Fibroblast of mammary gland (primary cell): ENCODE results near the gene OTUD5.

Experiments used
- DNase-seq: peaks from one replicate; pipeline ENCODE4 v3.0.0-alpha.2; 2010; ENCODE audit warnings: low read depth
- H3K4me3 ChIP-seq: 2 replicates; pipeline ENCODE4 v1.5.1; 2011; ENCODE audit warnings: low read depth, mild to moderate bottlenecking, low read length, moderate library complexity; ENCODE audit not compliant: control insufficient read depth
- CTCF ChIP-seq: conservative IDR thresholded peaks from 2 replicates; pipeline ENCODE4 v1.5.1; 2011; ENCODE audit warnings: low read depth, low read length, inconsistent platforms; ENCODE audit not compliant: control insufficient read depth, insufficient read depth

OTUD5 gene

GRCh38 chrX:48904180-48904579 lies 53.2 kb downstream of the OTUD5 start:
- no peak overlapping the region for H3K4me3 ChIP-seq
- TF ChIP-seq CTCF: no peak
- no peak for DNase-seq

- TF ChIP-seq CTCF: no peak
- no peak for DNase-seq
- H3K4me3 ChIP-seq: no peak overlapping the region
Observed at GRCh38 chrX:48903290-48903689, 54.1 kb downstream of the OTUD5 start.

- no peak for DNase-seq
- H3K4me3 ChIP-seq: no peak overlapping the region
- TF ChIP-seq CTCF: no peak
Observed at GRCh38 chrX:48902776-48903175, 54.6 kb downstream of the OTUD5 start.

GRCh38 chrX:48902135-48902534 lies 55.3 kb downstream of the OTUD5 start:
- no peak overlapping the region for H3K4me3 ChIP-seq
- no peak for TF ChIP-seq CTCF
- DNase-seq: no peak

GRCh38 chrX:48901069-48901468 lies 56.3 kb downstream of the OTUD5 start:
- no peak overlapping the region for H3K4me3 ChIP-seq
- no peak for DNase-seq
- TF ChIP-seq CTCF: no peak

GRCh38 chrX:48899078-48899410 lies 58.4 kb downstream of the OTUD5 start:
- no peak for TF ChIP-seq CTCF
- DNase-seq: no peak
- no peak overlapping the region for H3K4me3 ChIP-seq

GRCh38 chrX:48897625-48898306 lies 59.6 kb downstream of the OTUD5 start, which contains the start of the genes PQBP1 and TIMM17B:
PQBP1 (plus strand) TSS chrX:48897930; CDS start chrX:48898510, 580 bp downstream.
TIMM17B (minus strand) TSS chrX:48897768; CDS start chrX:48897749, 19 bp downstream.
- peak; percentile 95 for DNase-seq
- TF ChIP-seq CTCF: no peak
- peak within 1 kb of the TSS; percentile 80 for H3K4me3 ChIP-seq
